GM19239 (cell line): ENCODE results near the gene GLI3.
"Not testable (repeated sequence)": the region's sequence is repeated elsewhere in the genome, so short reads cannot be mapped to it uniquely, and the experiment has no call there.

ENCODE experiments used
- DNase-seq: peaks from one replicate; pipeline ENCODE4 v3.0.0; 2011; ENCODE audit warnings: low spot score; ENCODE audit not compliant: insufficient read length
- FAIRE-seq: peaks from 2 replicates; lab custom pipeline; 2011; peaks lifted over from hg19 to GRCh38; lab: Jason Lieb, UNC

The GLI3 gene

GRCh38 chr7:42217053-42217452 is 20.0 kb downstream of the GLI3 start:
- no peak for DNase-seq
- no peak for FAIRE-seq

DNA sequence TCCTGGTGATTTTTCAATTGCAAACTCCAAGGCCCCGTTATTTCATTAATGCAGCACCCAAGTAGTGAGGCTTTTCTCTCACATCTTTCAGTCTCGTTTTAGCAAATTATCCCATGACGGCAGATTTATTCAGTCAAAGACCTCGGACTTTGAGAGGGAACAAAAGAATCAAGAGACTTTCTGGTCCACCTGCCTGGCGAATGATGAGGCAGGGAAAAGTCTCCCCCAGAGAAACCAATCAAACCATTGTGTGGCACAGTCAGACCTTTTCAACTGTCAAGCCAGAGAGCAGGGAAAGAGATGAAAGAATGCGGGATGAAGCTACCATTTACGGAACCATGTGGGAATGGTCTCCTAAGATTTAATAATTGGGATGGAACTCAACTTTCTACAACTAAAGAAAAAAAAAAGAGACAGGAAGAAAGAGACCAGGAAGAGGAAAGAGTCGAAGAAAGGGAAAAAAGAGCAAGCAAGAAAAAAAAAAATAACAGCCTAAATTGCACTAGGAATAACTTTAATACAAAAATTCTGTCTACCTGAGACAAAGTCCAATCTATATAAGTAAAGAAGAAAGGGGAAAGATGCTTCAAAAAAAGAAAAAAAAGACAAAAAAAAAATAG is 22.8 kb downstream of the GLI3 start:
- DNase-seq (no peak), FAIRE-seq (no peak)

- FAIRE-seq: no peak
- DNase-seq: no peak
These were observed 23.9 kb downstream of the GLI3 start for GRCh38 chr7:42213093-42213492.

GRCh38 chr7:42212541-42213090 is 24.4 kb downstream of the GLI3 start:
- DNase-seq (no peak), FAIRE-seq (no peak)

GRCh38 chr7:42211938-42212337 is 25.1 kb downstream of the GLI3 start:
- FAIRE-seq: no peak
- DNase-seq: no peak

DNA sequence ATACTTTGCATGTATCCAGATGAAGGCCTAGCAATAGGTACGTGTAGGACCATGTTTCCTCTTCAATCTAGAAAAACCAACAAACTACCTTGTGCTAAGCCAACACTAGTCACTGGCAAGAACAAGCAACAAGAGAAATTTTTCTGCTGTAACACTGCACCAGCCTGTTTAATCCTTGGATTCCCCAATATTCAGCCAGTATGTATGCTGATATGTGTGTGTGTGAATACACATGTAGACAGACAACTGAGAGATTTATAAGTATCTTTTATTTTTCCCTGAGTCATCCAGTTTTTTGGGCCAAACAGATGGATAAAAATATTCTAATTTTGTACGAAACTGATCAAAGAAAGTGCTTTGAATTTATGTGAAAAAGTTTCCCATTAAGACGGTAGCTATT is 26.2 kb downstream of the GLI3 start:
- no peak for FAIRE-seq
- no peak for DNase-seq

DNA sequence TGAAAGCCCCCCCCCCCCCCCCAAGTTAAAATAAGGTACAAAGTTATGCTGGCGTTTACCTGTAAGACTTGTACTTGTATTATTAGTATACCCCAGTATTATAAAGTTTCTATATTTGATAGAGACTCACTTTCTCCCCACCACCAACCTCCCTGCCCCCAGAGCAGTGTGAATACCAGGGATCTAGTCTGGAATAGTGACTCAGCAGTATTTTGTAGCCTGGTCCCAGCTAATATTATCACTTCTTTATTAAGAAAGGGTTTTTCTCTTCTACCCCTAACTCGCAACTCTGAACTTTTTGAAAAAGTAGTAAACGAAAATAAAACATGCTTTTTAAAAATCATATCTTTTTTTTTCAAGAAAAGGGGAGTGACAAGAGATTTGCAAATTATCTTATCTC is 26.7 kb downstream of the GLI3 start:
- no peak for FAIRE-seq
- no peak for DNase-seq

DNA sequence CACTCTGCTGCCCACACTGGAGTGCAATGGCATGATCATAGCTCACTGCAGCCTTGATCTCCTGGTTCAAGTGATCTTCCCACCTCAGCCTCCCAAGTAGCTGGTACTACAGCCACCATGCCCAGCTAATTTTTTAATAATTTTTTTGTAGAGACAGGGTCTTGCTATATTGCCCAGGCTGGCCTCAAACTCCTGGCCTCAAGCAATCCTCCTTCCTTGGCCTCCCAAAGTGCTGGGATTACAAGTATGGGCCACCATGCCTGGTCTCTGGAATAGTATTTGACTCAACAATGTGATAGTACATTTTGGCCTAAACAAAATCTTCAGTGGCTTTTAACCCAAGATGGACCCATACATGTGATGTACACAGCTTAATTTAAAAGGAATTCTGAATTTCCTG is 27.9 kb downstream of the GLI3 start:
- FAIRE-seq, DNase-seq: not testable (repeated sequence)

GRCh38 chr7:42208572-42208971 is 28.4 kb downstream of the GLI3 start:
- FAIRE-seq (no peak), DNase-seq (no peak)

DNA sequence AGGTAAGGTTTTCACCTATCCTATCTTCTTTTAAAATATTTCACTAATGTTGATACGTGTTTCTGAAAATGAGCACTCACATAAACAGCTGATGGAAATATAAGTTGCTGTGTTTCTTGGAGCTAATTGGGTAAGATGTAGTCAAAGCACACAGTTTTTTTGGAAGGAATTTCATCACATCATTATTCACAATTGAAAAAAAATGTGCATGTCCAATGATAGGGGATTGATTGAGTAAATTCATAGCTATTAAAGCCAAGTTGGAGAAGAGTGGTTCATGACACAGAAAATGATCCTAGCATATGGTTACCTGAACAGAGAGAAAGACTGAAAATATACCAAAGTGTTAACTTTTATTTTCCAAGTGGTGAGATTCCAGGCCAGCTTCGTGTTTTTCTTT is 29.6 kb downstream of the GLI3 start:
- no peak for DNase-seq
- FAIRE-seq: no peak

- no peak for DNase-seq
- FAIRE-seq: no peak
These were observed 33.7 kb downstream of the GLI3 start for GRCh38 chr7:42203336-42203735.

GRCh38 chr7:42202601-42203000 is 34.4 kb downstream of the GLI3 start:
- DNase-seq: no peak
- no peak for FAIRE-seq

DNA sequence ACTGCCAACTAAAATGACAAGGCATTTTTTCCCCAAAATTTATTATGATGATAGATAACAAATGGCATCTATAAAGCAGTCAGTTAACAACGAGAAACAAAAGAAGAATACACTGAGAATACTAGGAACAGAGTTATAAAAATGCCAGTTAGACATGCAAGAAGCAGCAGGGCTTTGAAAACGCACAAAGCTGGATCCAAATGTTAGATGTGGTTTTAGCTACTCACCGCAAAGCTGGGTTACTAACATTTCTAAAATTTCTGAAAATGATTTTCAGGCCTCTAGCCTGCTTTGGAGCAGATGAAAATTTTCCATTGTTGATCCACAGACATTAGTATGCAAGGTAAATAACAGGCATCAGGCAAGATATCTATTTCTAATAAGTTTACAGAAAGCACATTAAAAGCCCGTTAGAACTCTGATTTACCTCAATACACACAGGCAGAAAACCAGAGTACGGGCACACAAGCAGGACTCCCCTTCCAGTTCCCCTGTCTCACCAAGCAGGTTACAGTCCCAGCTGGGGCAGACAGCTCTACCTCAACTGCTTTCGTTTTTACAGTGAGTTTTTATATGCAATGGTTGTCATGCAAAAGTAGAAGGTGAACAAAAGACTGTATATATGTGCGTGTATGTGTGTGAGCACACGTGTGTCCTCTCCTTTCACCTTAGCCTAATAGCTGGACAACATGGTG is 37.9 kb downstream of the GLI3 start:
- FAIRE-seq (no peak), DNase-seq (no peak)

DNA sequence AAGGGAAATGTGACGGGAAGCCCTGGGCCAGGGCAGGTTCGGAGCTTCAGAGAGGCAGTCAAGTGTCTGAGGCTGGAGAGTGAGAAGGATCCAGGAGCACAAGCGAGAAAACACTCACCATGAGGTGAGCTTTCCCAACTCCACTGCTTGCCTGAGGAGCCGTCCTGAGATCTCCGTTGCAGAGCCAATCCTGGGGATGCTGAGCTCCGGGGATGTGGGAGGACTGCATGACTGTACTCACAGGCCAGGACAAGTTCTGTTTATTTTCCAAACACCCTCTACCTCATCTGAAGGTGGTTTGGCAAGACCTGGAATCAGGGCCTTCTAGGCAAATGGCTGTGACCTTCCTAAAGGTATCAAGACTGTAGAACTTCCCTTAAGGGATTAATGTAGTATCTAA is 38.7 kb downstream of the GLI3 start:
- DNase-seq: no peak
- no peak for FAIRE-seq

GRCh38 chr7:42197451-42197850 is 39.6 kb downstream of the GLI3 start:
- DNase-seq: no peak
- no peak for FAIRE-seq

- FAIRE-seq (no peak), DNase-seq (no peak)
These were observed 42.8 kb downstream of the GLI3 start for GRCh38 chr7:42194238-42194637.

GRCh38 chr7:42193471-42194129 is 43.4 kb downstream of the GLI3 start:
- DNase-seq (no peak), FAIRE-seq (no peak)

- FAIRE-seq: no peak
These were observed 44.1 kb downstream of the GLI3 start for GRCh38 chr7:42192851-42193461.

GRCh38 chr7:42192066-42192465 is 44.9 kb downstream of the GLI3 start:
- FAIRE-seq (no peak), DNase-seq (no peak)

More at GRCh38 chr7:42192851-42193461, 44.1 kb downstream of the GLI3 start:
- DNase-seq: no peak

GRCh38 chr7:42189535-42189934 is 47.5 kb downstream of the GLI3 start:
- no peak for FAIRE-seq
- no peak for DNase-seq

- FAIRE-seq: no peak
- no peak for DNase-seq
These were observed 50.9 kb downstream of the GLI3 start for GRCh38 chr7:42186151-42186550.
